T-helper 17 cell (primary cell): ENCODE measurements around the gene NDUFS8. TPM values are rescaled to one million over a fixed set of nuclear protein-coding genes. Genes with fewer than 3 reads are reported as not detected.

Source experiments
- ATAC-seq: fragments of 150-1000 bp; cut with Tn5 transposase; 2 replicates; pipeline ENCODE4 v1.10.0; 2021; ENCODE audit warnings: mild to moderate bottlenecking, moderate library complexity
- DNase-seq, 3 donors: peaks; one replicate each; pipeline versions ENCODE4 v3.0.0 to v3.0.0-alpha.2; 2020 to 2021
- H3K9me3 ChIP-seq: one replicate; pipeline ENCODE4 v1.7.0; 2013; ENCODE audit warnings: low read length, mild to moderate bottlenecking; ENCODE audit not compliant: control insufficient read depth, poor library complexity, severe bottlenecking
- H3K27ac Mint-ChIP-seq: one replicate; pipeline ENCODE4 v1.8.0; 2022; ENCODE audit warnings: mild to moderate bottlenecking, moderate library complexity, mixed read lengths
- H3K27me3 Mint-ChIP-seq: one replicate; pipeline ENCODE4 v1.8.0; 2022; ENCODE audit warnings: mixed read lengths
- H3K36me3 Mint-ChIP-seq: one replicate; pipeline ENCODE4 v1.8.0; 2022; ENCODE audit warnings: low read depth, mixed read lengths
- H3K4me1 Mint-ChIP-seq: one replicate; pipeline ENCODE4 v1.8.0; 2022; ENCODE audit warnings: mild to moderate bottlenecking, mixed read lengths
- H3K4me3 Mint-ChIP-seq: one replicate; pipeline ENCODE4 v1.8.0; 2022; ENCODE audit warnings: mild to moderate bottlenecking, moderate library complexity, mixed read lengths
- total RNA-seq, 4 donors: library from RNA in 2 of 4; stranded (reverse) in 2 of 4; gene quantifications; one replicate each; pipeline ENCODE4 v1.2.3 and lab custom pipeline; 2022 to 2026

The NDUFS8 gene
- total RNA-seq, 2 donors from 2014 or later: 59.5 to 64.2 TPM

DNA sequence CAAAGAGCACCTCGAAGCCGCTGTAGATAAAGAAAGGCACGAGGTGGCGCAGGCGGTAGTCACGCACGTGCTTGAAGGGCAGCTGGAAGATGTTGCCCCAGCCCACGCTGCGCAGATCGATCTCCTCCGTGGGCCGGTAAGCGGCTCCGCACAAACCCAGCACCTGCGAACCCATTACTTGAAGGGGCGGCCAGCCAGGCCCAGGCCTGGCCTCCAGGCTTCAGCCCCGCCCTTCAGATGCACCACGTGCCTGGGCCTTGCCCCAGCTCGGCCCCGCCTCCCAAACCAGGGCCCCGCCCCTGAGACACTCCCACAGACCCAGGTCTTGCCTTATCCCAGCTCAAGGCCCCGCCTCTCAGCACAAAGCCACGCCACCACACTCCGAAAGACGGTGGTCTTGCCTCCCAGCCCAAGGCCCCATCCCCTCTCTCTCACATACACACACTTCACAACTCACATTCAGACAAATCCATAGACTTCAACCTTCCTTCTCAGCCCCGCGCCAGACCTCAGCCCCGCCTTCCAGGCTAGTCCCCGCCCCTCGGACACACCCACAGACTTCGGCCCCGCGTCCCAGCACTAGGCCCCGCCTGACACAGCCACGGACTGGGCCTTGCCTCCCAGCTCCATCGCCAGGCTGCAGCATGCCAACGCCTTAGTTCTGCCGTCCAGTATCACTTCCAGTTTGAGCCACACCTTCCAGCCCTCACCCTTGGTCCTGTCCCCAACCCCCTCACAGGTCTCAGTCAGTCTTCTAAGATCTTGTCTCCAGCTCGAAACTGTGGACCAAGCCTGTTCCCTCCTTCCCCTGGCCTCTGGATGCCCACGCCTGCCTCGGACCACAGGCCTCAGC lies 33.6 kb upstream of the NDUFS8 start:
- ATAC-seq (peak; percentile 72), DNase-seq (no peak)
- Mint-ChIP-seq H3K27ac (no peak overlapping the region), H3K4me3 (peak overlapping the region; percentile 52), H3K36me3 (no peaks in the 10 kb centered on the region), H3K4me1 (peaks cover 24% of the 10 kb centered on the region), H3K27me3 (no peaks in the 10 kb centered on the region)
- no peaks in the 10 kb centered on the region for H3K9me3 ChIP-seq

DNA sequence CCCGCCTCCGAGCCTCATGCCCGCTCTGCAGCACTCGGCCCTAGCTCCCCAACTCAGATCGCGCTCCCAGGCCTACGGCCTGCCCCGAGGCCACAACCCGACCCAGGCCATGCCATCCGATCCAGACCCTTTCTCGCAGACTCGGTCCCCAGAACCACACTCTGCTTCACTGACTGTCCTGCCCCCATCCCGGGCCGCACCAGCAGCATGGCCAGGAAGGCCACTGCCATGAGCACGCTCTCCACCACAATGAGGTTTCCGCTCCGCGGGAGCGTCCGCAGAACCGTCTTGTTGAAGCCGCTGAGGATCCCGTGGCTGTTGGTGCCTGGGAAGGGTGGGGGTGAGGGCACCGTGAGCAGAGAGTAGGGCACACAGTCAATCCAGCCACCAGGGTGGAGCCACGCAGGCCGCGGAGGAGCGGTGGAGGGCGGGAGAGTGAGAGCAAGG lies 33.0 kb upstream of the NDUFS8 start:
- peak overlapping the region; percentile 52 for H3K4me3 Mint-ChIP-seq
- no peaks in the 10 kb centered on the region for H3K27me3 Mint-ChIP-seq
- no peak for ATAC-seq
- DNase-seq: no peak
- H3K36me3 Mint-ChIP-seq: no peaks in the 10 kb centered on the region
- H3K4me1 Mint-ChIP-seq: peaks cover 26% of the 10 kb centered on the region
- H3K9me3 ChIP-seq: no peaks in the 10 kb centered on the region
- no peak overlapping the region for H3K27ac Mint-ChIP-seq

DNA sequence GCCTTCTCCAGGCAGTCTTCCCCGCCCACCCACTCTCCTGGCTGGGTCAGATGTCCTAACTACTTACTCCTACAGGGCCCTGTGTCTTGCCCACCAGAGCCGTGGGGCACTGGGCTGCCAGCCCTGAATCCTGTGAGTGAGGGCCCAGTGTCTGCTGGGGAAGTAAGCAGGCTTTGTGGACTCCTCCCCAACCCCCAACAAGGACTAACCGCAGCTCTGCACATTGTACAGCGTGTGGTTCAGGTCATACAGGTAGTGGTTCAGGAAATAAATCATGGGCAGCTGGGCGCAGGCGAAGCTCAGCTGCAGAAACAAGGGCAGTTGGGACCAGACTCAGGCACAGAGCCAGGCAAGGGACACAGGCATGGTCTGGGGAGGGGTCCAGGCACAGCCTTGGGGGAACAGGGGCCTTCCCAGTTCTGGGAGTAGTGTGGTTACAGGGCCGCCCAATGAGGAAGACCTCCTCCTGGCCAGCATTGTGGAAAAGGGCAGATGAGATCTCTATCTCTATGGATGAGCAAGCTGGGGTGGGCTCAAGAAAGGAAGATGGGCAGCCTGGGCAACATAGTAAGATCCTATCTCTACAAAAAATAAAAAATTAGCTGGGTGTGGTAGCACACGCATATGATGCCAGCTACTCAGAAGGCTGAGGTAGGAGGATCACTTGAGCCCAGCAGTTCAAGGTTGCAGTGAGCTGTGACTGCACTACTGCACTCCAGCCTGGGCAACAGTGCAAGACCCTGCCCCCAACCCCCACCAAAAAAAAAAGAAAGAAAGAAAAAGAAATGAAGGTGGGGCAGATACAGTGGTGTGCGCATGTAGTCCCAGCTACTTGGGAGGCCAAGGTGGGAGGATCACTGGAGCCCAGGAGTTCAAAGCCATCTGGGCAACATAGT lies 32.1 kb upstream of the NDUFS8 start:
- ATAC-seq: peak; percentile 50
- no peaks in the 10 kb centered on the region for H3K9me3 ChIP-seq
- peaks cover 26% of the 10 kb centered on the region for H3K4me1 Mint-ChIP-seq
- peak overlapping the region; percentile 80 for H3K4me3 Mint-ChIP-seq
- H3K36me3 Mint-ChIP-seq: no peaks in the 10 kb centered on the region
- H3K27me3 Mint-ChIP-seq: no peaks in the 10 kb centered on the region
- DNase-seq: no peak
- H3K27ac Mint-ChIP-seq: peak overlapping the region; percentile 62

DNA sequence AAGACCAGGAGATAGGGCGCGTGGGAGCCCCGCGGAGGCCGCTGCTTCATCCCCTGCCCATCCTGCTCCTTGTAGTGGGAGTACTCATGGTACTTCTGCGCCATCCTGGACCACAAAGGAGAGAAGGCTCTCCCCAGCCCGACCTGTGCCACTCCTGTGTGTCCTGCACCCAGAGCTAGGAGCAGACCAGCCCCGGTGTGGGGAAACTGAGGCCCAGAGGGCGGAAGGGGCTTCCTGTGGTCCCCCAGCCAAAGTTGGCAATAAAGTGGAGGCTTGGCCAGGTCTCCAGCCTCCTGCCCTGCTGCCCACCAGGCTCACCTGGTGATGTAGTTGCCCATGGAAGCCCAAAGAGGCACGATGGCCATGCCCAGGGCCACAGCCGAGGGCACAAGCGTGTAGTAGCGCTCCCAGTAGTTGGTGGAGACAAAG lies 31.3 kb upstream of the NDUFS8 start:
- Mint-ChIP-seq H3K36me3 (no peaks in the 10 kb centered on the region), H3K27ac (no peak overlapping the region), H3K27me3 (no peaks in the 10 kb centered on the region), H3K4me1 (peaks cover 24% of the 10 kb centered on the region), H3K4me3 (no peak overlapping the region)
- ATAC-seq: no peak
- no peak for DNase-seq
- no peaks in the 10 kb centered on the region for H3K9me3 ChIP-seq

DNA sequence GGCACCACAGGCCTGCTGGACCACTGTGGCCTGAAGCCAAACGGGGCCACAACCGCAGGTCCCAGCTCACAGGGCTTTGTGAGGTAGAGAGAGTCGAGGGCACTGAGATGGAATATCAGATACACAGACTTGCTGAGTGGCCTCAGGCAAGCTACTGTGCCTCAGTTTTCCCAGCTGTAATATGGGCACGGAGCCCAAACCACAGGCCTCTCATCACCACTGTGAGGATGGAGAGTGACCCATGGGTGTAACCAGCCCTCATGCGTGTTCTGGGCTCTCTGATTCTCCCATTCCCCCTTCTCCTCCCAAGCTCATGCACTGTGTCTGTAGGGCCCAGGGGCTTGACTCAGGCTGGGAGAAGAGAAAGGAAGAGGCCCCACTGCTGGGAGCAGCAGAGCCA lies 30.8 kb upstream of the NDUFS8 start:
- DNase-seq: no peak
- Mint-ChIP-seq H3K4me3 (no peak overlapping the region), H3K4me1 (peaks cover 22% of the 10 kb centered on the region), H3K36me3 (no peaks in the 10 kb centered on the region), H3K27ac (peak overlapping the region; percentile 24), H3K27me3 (no peaks in the 10 kb centered on the region)
- no peaks in the 10 kb centered on the region for H3K9me3 ChIP-seq
- no peak for ATAC-seq

DNA sequence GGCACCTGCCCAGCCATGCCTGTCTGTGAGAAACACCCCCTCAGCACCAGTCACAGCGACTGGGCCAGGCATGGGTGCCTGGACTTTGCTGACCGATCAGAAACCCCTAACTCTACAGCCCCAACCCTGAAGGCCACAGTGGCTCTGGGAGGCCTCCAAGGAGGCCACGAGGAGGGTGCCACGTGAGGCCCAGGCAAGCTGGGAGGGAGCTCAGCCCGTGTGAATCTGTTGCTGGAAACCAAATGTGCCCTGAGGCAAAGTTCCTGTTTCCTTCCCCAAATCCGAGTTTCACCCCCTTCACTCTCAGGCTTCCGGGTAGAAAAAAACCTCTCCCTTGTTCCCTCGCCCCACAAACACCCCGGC lies 27.9 kb upstream of the NDUFS8 start:
- ATAC-seq: no peak
- Mint-ChIP-seq H3K27ac (peak overlapping the region; percentile 41), H3K4me1 (peaks cover 16% of the 10 kb centered on the region), H3K4me3 (peak overlapping the region; percentile 75), H3K36me3 (no peaks in the 10 kb centered on the region), H3K27me3 (no peaks in the 10 kb centered on the region)
- no peak for DNase-seq
- H3K9me3 ChIP-seq: no peaks in the 10 kb centered on the region

DNA sequence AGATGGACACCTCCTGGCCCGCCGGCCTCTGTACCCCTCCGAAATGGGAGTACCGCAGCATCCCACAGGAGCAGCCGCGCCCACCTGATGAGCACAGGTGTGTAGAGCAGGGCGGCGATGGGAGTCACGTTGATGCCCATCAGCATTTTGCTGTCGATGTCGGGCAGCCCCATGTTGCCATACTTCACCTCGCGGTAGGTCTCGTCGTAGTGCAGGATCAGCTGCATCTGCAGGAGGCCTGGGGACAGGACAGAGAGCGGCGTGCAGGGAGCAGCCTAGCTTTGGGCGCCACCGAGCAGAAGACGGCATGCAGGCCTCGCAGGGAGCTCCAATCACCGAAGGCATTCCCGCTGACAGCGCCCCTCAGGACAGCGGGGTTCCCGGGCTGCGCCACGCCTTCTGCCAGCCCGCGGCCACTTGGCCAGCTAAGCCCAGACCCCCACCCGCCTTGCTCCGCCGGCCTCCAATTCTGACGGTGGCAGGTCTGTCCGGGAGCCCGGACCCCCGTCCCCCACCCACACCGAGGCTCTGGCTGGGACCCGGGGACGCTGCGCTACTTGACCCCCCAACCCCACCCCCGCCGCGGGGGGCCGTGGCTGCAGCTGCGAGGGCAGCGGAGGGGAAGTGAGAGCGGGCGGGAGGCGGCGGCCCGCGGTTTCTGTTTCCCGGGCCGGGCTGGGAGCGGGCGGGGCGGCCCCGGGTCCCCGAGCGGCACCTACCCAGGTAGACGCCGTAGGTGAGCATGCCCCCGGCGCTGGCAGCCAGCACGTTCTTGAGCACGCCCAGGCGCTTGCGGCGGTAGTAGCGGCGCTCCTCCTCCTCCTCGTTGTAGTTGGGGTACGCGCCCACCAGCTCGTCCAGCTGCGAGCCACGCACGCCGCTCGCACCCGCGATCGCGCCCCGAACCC lies 27.3 kb upstream of the NDUFS8 start:
- peak overlapping the region; percentile 41 for H3K27ac Mint-ChIP-seq
- H3K4me3 Mint-ChIP-seq: peak overlapping the region; percentile 91
- no peaks in the 10 kb centered on the region for H3K36me3 Mint-ChIP-seq
- H3K27me3 Mint-ChIP-seq: no peaks in the 10 kb centered on the region
- DNase-seq (peak; percentile 47 to 49 (median 48)), ATAC-seq (peak; percentile 84)
- H3K4me1 Mint-ChIP-seq: peaks cover 14% of the 10 kb centered on the region
- H3K9me3 ChIP-seq: no peaks in the 10 kb centered on the region

DNA sequence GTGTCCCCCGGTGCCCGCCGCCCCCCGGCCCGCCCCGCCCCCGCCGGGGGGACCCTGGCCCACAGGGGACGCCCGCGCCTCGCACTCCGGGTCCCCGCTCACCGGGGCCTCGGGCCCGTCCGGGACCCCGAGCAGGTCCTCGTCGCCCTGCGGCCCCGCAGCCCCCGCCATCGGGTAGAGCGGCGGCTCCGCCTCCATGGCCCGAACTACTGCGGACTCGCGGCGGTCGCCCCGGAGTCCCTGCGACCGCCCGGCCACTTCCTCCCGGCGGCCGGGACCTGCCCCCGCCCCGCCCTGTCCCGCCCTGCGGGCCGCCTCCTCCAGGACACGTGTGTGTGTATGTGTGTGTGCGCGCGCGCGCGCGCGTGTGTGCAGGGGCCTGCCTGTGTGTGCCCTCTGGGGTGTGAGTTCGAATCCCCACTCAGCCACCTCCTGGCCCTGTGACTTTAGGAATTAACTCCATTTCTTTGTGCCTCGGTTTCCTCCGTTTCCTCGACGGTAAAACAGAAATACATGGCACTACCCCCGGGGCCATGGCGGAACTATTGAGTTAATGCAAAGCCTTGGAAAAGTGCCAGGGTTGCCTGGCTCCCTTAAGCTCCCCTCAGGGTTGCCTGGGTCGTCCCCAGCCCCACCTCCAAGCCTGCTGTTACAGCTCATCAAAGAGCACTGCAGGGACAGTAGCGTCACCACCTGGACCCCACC lies 26.5 kb upstream of the NDUFS8 start, which contains the start of gene UNC93B1:
Gene UNC93B1 (minus strand): TSS at position 252 of the 705 bp plus-strand sequence. CDS start 54 bp downstream, at position 198.
- peaks cover 11% of the 10 kb centered on the region for H3K4me1 Mint-ChIP-seq
- H3K4me3 Mint-ChIP-seq: peak within 1 kb of the TSS; percentile 91
- H3K27me3 Mint-ChIP-seq: peaks cover 3% of the 10 kb centered on the region
- peak within 1 kb of the TSS; percentile 77 for H3K27ac Mint-ChIP-seq
- ATAC-seq (peak; percentile 88), DNase-seq (peak; percentile 62 to 67 (median 64))
- no peaks in the 10 kb centered on the region for H3K9me3 ChIP-seq
- no peaks in the 10 kb centered on the region for H3K36me3 Mint-ChIP-seq

DNA sequence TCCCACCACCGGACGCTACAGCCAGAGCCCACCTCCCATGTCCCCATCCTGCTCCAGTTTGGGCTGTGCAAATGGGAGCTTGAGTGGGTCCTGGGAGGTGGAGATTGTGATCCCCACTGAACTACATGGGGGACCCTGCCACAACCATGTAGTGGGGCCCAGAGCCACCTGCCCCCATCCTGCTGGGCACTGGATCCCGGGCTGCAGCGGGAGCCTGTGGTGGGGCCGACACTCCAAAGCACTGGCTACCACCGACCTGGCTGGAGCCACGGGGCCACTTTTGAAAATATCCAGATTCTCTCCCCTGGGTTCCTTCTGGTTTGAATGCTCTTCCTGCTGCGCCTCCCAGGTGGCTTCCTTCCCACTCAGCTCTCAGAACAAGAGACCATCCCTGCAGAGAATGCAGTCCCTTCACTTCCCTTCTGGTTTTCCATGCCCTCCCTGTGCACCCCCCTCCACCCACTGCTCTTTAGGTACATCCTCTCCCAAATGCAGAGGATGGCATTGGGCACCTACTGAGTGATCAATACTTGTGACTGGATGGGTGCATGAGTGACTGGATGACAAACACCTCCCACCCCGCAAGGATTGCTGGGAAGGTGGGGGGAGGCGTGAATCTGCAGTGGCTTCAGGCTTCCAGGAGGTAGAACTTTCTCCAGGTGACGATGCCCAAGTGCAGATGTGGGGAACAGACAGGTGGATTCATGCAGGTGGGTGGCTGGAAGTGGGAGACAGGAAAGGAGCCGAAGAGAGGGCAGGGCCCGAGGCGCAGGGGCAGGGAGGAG lies 25.7 kb upstream of the NDUFS8 start:
- H3K27me3 Mint-ChIP-seq: peaks cover 6% of the 10 kb centered on the region
- no peak for DNase-seq
- H3K4me3 Mint-ChIP-seq: peak overlapping the region; percentile 91
- ATAC-seq: no peak
- peak overlapping the region; percentile 77 for H3K27ac Mint-ChIP-seq
- no peaks in the 10 kb centered on the region for H3K9me3 ChIP-seq
- peaks cover 13% of the 10 kb centered on the region for H3K4me1 Mint-ChIP-seq
- H3K36me3 Mint-ChIP-seq: no peaks in the 10 kb centered on the region

DNA sequence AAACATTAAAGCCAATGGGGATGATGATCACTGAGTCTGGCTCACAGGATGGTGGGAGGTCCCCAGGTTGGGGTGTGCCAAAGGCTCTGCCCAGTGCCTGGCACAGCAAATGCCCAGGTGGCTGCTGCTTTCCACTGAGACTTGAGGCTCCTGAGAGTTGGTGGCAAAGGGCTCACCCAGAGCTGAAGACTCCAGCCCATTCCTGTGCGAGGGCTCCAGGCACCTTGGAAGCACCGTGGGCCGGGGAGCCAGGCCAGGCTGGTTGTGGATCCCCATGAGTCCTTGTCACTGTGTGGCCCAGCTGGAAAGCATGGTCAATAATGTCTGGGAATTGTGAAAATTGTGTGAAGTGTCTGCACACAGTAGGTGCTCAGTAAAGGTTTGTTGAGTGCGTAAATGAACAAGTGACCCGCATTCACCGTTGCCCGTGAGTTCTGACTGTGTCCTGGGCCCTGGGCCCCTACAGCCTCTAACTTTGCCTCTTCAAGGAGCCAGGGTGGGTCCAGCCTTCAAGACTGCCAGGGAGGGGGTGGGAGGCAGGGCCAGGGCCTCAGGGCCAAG lies 23.8 kb upstream of the NDUFS8 start:
- no peak for DNase-seq
- no peak for ATAC-seq
- no peak overlapping the region for H3K27ac Mint-ChIP-seq
- H3K4me1 Mint-ChIP-seq: peaks cover 15% of the 10 kb centered on the region
- no peaks in the 10 kb centered on the region for H3K36me3 Mint-ChIP-seq
- H3K4me3 Mint-ChIP-seq: no peak overlapping the region
- H3K9me3 ChIP-seq: no peaks in the 10 kb centered on the region
- peaks cover 6% of the 10 kb centered on the region for H3K27me3 Mint-ChIP-seq

DNA sequence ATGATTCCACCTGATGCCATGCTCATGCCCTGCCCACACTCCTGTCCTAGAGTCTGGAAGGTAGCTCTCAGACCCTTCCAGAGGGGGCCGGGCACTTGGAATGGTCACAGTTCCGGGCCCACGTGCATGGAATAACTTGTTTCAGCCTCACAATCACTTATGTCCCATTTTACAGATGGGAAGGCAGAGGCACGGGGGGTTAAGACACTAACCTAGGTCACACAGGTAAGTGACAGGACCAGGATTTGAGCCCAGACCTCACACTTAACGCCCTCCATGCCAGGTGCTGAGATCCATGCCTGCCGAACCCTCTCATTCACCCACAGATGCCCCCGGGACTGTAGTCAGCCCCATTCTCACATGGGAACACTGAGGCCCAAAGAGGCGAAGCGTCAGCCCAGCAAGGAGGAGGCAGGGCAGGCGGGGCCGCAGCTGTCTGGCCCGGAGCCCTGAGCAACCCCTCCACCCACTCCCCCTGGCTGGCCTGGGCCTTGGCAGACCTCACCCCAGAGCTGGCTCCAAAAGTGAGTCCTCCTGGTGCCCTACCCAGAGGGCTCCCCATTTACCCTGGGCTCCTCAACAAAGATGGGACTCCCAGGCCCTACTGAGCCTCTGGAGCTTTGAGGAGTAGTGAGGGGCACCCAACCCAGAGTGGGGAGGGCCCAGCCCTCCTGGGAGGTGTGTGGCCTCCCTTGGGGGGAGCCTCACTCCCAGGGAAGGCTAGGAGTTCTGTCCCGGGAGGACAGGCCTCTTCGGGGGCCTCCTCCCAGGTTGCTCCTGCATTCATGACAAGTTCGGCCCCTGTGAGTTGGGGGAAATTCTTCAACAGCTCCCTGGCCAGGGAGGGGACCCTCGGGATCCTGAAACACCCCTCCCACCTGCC lies 22.7 kb upstream of the NDUFS8 start:
- no peaks in the 10 kb centered on the region for H3K36me3 Mint-ChIP-seq
- H3K27me3 Mint-ChIP-seq: peaks cover 6% of the 10 kb centered on the region
- ATAC-seq (no peak), DNase-seq (no peak)
- no peaks in the 10 kb centered on the region for H3K9me3 ChIP-seq
- H3K4me3 Mint-ChIP-seq: no peak overlapping the region
- H3K4me1 Mint-ChIP-seq: peaks cover 13% of the 10 kb centered on the region
- H3K27ac Mint-ChIP-seq: no peak overlapping the region
